Measurements from ENCODE around the gene RAD51B. TPM values are rescaled to one million over a fixed set of nuclear protein-coding genes. Genes with fewer than 3 reads are reported as not detected.

Gene RAD51B
- total and polyA plus RNA-seq, 9 of the 15 experiments (the other 6 are each of a cell fraction or from before 2014, with no cell fraction given): 8.5 to 17.3 (median 11.3) TPM

DNA sequence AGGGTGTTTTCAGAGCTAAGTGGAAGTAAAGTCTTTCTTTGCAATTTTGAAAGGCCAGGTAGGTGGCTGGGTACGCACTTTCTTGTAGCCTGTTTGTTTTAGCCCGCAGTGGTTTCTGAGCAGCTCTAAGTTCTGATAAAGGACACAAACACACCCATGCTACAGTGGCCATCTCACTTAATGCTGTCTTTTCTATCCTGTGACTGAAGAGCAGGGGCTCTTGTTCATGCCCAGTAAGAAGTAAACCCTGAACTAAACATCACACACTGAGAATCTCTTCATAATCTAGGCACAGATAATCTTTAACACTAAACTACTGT is 427.2 kb downstream of the RAD51B start:
- Histone ChIP-seq H3K4me1 (replicated peaks in 1 of 2; ENCODE audit: control insufficient read depth in 2 of 2, insufficient read depth in 2 of 2, low read length in 2 of 2) (peaks cover 0 to 37% of the 10 kb centered on the region in 2 experiments; a peak in 2 of 5 replicates), H3K79me2 (ENCODE audit: control insufficient read depth, insufficient read depth, low read length) (no peaks in the 10 kb centered on the region), H3K4me2 (ENCODE audit: insufficient read depth, low read length) (peak overlapping the region; percentile 14; the same call in 1 of the 2 replicates), H2AFZ (ENCODE audit: low read depth, low read length) (no peak overlapping the region), H3K36me3 (ENCODE audit: control insufficient read depth, insufficient read depth, low read length) (no peaks in the 10 kb centered on the region), H3K9me3 (replicated peaks; ENCODE audit: control insufficient read depth, insufficient read depth, low read depth, low read length) (no peaks in the 10 kb centered on the region), H3K4me3 (no peak overlapping the region), H3K9ac (ENCODE audit: insufficient read depth in 1 of 2, low read depth in 2 of 2, low read length in 2 of 2) (no peak overlapping the region), H3K27ac (ENCODE audit: extremely low read depth, low read depth, low read length) (no peak overlapping the region; the same call in 2 of the 3 replicates), H4K20me1 (replicated peaks; ENCODE audit: control insufficient read depth, insufficient read depth, low read length) (no peaks in the 10 kb centered on the region), H3K9me1 (ENCODE audit: control insufficient read depth, insufficient read depth, low read length) (no peaks in the 10 kb centered on the region), H3K27me3 (ENCODE audit: control insufficient read depth in 2 of 2, insufficient read depth in 2 of 2, low read length in 2 of 2) (no peaks in the 10 kb centered on the region)
- ChIA-PET POLR2A (interaction anchor here (0.9 to 1.6 kb wide), 3 partner anchors 543 to 545 kb away, joined by 3 read pairs; no protein-coding TSS in a partner anchor), CTCF (ENCODE audit: low intra/inter-chr PET ratio) (interaction anchor here (0.7 kb wide), 1 partner anchor 1801 kb away, joined by 3 read pairs; no protein-coding TSS in a partner anchor)
- intact Hi-C loops (cut with micrococcal nuclease): loop anchor here (5.0 to 10.0 kb wide), 3 partner anchors 162 to 304 kb away; no protein-coding TSS in a partner anchor
- no TSS peak for BruUV-seq (replicated peaks)
- 11% methylated on average over 2 of the region's 2 CpGs for WGBS (ENCODE audit: insufficient coverage, low coverage, missing lambda C conversion rate)
- in situ Hi-C loops (cut with MboI): loop anchor here (10.0 kb wide), 2 partner anchors 302 to 578 kb away; no protein-coding TSS in a partner anchor
- peak; percentile 68 for ATAC-seq
- peak in 1 of 4 experiments; percentile 33 for DNase-seq (ENCODE audit: extremely low read depth in 1 of 4, low spot score in 3 of 4)
- peak; percentile 76 for FAIRE-seq
- no peak for TF ChIP-seq THAP7 (CRISPR knock-in tag; IDR thresholded peaks at IDR 0.05)
- no peak for TF ChIP-seq KAT2B (IDR thresholded peaks at IDR 0.05; ENCODE audit: low read depth, low read length)
- TF ChIP-seq, protein P1, sequence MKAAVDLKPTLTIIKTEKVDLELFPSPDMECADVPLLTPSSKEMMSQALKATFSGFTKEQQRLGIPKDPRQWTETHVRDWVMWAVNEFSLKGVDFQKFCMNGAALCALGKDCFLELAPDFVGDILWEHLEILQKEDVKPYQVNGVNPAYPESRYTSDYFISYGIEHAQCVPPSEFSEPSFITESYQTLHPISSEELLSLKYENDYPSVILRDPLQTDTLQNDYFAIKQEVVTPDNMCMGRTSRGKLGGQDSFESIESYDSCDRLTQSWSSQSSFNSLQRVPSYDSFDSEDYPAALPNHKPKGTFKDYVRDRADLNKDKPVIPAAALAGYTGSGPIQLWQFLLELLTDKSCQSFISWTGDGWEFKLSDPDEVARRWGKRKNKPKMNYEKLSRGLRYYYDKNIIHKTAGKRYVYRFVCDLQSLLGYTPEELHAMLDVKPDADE (conservative IDR thresholded peaks at IDR 0.05; ENCODE audit: control insufficient read depth, low read depth, low read length): no peak
- TF ChIP-seq BCL6 (CRISPR knock-in tag; IDR thresholded peaks at IDR 0.05): no peak
- no peak for TF ChIP-seq RFX5 (IDR thresholded peaks at IDR 0.05; ENCODE audit: low read depth, low read length)
- TF ChIP-seq, protein P2, sequence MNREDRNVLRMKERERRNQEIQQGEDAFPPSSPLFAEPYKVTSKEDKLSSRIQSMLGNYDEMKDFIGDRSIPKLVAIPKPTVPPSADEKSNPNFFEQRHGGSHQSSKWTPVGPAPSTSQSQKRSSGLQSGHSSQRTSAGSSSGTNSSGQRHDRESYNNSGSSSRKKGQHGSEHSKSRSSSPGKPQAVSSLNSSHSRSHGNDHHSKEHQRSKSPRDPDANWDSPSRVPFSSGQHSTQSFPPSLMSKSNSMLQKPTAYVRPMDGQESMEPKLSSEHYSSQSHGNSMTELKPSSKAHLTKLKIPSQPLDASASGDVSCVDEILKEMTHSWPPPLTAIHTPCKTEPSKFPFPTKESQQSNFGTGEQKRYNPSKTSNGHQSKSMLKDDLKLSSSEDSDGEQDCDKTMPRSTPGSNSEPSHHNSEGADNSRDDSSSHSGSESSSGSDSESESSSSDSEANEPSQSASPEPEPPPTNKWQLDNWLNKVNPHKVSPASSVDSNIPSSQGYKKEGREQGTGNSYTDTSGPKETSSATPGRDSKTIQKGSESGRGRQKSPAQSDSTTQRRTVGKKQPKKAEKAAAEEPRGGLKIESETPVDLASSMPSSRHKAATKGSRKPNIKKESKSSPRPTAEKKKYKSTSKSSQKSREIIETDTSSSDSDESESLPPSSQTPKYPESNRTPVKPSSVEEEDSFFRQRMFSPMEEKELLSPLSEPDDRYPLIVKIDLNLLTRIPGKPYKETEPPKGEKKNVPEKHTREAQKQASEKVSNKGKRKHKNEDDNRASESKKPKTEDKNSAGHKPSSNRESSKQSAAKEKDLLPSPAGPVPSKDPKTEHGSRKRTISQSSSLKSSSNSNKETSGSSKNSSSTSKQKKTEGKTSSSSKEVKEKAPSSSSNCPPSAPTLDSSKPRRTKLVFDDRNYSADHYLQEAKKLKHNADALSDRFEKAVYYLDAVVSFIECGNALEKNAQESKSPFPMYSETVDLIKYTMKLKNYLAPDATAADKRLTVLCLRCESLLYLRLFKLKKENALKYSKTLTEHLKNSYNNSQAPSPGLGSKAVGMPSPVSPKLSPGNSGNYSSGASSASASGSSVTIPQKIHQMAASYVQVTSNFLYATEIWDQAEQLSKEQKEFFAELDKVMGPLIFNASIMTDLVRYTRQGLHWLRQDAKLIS (CRISPR knock-in tag; IDR thresholded peaks at IDR 0.05): no peak
- TF ChIP-seq ETS2 (tag; IDR thresholded peaks at IDR 0.05; ENCODE audit: borderline replicate concordance, poor library complexity, severe bottlenecking): no peak
- TF ChIP-seq RNF2 (IDR thresholded peaks at IDR 0.05): no peak
- TF ChIP-seq MECOM (CRISPR knock-in tag; IDR thresholded peaks at IDR 0.05): no peak
- TF ChIP-seq SMAD2 (IDR thresholded peaks at IDR 0.05; ENCODE audit: low read depth, low read length): no peak

Measured in K562 (cell line).